OCI-LY1 (cell line): Measurements from ENCODE around the gene NCCRP1.

Source experiments
- CTCF ChIP-seq: fragments of 200-600 bp; sonication (generic), shearing (Covaris generic); IDR thresholded peaks from 2 replicates; pipeline ENCODE4 v1.5.1; 2017; ENCODE audit warnings: mild to moderate bottlenecking, antibody characterized with exemption, low read length, moderate library complexity, mixed read lengths
- EZH2 ChIP-seq: fragments of 200-600 bp; sonication (generic), shearing (Covaris generic); IDR thresholded peaks from 2 replicates; pipeline ENCODE4 v1.8.0; 2017; ENCODE audit warnings: borderline replicate concordance, mixed run types, mild to moderate bottlenecking, antibody characterized with exemption, low read length, moderate library complexity, mixed read lengths

DNA sequence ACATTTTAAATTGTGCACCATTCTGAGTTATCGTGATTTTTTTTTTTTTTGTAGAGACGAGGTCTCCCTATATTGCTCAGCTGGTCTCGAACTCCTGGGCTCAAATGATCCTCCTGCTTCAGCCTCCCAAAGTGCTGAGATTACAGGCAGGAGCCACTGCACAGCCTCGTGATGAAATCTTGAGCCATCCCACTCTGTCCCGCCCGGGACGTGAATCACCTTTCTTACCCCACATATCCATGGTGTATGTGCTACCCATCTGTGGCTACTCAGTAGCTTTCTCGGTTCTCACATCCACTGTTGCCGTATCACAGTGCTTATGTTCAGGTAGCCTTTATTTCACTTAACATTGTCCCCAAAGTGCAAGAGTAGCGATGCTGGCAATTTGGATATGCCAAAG, 44.7 kb upstream of the NCCRP1 start:
- no peak for TF ChIP-seq CTCF
- TF ChIP-seq EZH2 = no peak
